ENCODE data around the gene ARHGAP44.
A peak's percentile ranks its signal among the peaks of the same experiment; 100 is the strongest.

Gene ARHGAP44

DNA sequence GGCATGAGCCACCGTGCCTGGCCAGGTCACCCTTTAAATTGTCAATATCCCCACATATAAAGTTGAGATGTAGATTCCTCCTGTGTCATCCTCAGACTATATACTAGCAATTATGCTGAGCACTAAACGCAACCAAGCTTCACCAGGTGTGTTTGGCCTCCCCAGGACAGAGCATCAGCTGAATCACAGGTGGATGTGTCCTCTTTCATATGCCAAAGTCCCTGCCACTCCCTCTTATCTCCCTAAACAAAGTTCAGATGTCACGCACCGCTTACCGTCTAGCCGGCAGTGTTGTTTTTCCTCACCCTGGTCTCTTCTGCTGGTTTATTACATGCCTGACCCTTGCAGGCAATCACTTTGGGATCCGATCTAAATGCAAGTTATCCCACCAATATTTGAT, 43.8 kb upstream of the ARHGAP44 start:
- no peak for TF ChIP-seq CTCF (IDR thresholded peaks at IDR 0.05; ENCODE audit: low read depth, low read length)
- no peak for TF ChIP-seq MYC (IDR thresholded peaks at IDR 0.05; ENCODE audit: low read depth, low read length)
- no peak for TF ChIP-seq MAX (IDR thresholded peaks at IDR 0.05; ENCODE audit: low read depth, low read length)
- no peak for TF ChIP-seq POLR2A (IDR thresholded peaks at IDR 0.05; ENCODE audit: extremely low read depth, insufficient read length)
- H3K4me3 ChIP-seq (ENCODE audit: low read depth, low read length): no peak overlapping the region
- DNase-seq (ENCODE audit: low read depth): no peak

DNA sequence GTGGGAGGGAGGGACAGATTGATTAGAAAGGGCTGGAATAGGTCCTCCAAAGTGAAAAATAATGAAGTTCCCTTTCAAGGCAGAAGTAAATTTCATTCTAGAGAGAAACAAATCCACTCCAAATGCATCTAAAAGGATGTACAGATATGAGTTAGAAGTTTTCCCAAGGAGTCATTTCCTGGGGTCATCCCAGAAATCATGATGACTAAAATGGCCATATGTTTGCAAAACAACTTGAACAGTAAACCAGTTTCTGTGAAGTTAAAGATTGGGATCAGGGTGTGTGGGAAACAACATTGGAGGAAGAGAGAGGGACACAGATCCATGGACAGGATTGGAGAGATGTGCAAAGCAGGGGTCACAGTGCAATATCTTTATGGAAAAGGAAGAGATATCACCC, 32.5 kb upstream of the ARHGAP44 start:
- no peak overlapping the region for H3K4me3 ChIP-seq (ENCODE audit: low read depth, low read length)
- TF ChIP-seq MAX (IDR thresholded peaks at IDR 0.05; ENCODE audit: low read depth, low read length) (no peak), POLR2A (IDR thresholded peaks at IDR 0.05; ENCODE audit: extremely low read depth, insufficient read length) (no peak), CTCF (IDR thresholded peaks at IDR 0.05; ENCODE audit: low read depth, low read length) (no peak)
- DNase-seq (ENCODE audit: low read depth): no peak

DNA sequence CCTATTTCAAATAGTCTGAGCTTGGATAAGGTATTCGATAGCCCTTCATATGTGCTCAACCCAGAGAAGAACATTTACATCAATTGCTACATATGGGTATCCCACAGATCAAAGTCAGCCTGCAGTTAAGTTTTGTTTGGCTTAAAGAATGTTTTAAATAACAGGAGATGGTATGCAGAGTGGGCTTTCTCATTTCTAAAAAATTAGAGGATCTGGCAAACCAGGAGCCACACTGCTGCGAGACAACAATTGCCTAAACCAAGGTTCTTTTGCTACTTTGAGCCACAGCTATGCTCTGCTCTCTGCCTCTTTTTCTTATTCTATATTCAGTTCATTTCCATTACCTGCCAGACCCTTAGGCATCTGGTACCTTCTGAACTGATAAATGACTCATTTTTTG, 30.2 kb upstream of the ARHGAP44 start:
- no peak for TF ChIP-seq POLR2A (IDR thresholded peaks at IDR 0.05; ENCODE audit: extremely low read depth, insufficient read length)
- no peak for TF ChIP-seq MYC (IDR thresholded peaks at IDR 0.05; ENCODE audit: low read depth, low read length)
- TF ChIP-seq CTCF (IDR thresholded peaks at IDR 0.05; ENCODE audit: low read depth, low read length): no peak
- no peak for TF ChIP-seq MAX (IDR thresholded peaks at IDR 0.05; ENCODE audit: low read depth, low read length)
- DNase-seq (ENCODE audit: low read depth): no peak
- no peak overlapping the region for H3K4me3 ChIP-seq (ENCODE audit: low read depth, low read length)

DNA sequence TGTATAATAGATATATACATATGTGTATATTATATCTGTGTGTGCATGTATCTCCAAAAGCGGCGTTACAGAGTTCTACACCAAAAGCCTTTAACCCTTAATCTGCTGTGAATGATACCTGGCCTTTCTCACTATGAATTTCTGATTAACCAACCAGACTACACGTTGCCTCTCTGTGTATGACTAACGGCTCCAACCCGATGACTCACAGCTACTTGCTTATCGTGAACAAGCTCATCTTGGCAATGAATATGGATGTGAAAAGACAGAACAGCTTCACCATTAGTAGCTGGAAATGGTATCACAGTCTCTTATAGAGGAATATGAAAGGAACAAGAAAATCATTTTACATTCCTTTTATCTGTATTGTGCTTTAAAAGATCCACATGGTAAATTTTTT, 23.8 kb upstream of the ARHGAP44 start:
- TF ChIP-seq MYC (IDR thresholded peaks at IDR 0.05; ENCODE audit: low read depth, low read length): no peak
- no peak for TF ChIP-seq CTCF (IDR thresholded peaks at IDR 0.05; ENCODE audit: low read depth, low read length)
- no peak for TF ChIP-seq MAX (IDR thresholded peaks at IDR 0.05; ENCODE audit: low read depth, low read length)
- no peak for TF ChIP-seq POLR2A (IDR thresholded peaks at IDR 0.05; ENCODE audit: extremely low read depth, insufficient read length)
- DNase-seq (ENCODE audit: low read depth): peak; percentile 26
- H3K4me3 ChIP-seq (ENCODE audit: low read depth, low read length): no peak overlapping the region

GRCh38 chr17:12768255-12768654, 21.0 kb upstream of the ARHGAP44 start:
- TF ChIP-seq POLR2A (IDR thresholded peaks at IDR 0.05; ENCODE audit: extremely low read depth, insufficient read length) (no peak), MAX (IDR thresholded peaks at IDR 0.05; ENCODE audit: low read depth, low read length) (no peak), MYC (IDR thresholded peaks at IDR 0.05; ENCODE audit: low read depth, low read length) (no peak), CTCF (IDR thresholded peaks at IDR 0.05; ENCODE audit: low read depth, low read length) (no peak)
- no peak for DNase-seq (ENCODE audit: low read depth)
- no peak overlapping the region for H3K4me3 ChIP-seq (ENCODE audit: low read depth, low read length)

DNA sequence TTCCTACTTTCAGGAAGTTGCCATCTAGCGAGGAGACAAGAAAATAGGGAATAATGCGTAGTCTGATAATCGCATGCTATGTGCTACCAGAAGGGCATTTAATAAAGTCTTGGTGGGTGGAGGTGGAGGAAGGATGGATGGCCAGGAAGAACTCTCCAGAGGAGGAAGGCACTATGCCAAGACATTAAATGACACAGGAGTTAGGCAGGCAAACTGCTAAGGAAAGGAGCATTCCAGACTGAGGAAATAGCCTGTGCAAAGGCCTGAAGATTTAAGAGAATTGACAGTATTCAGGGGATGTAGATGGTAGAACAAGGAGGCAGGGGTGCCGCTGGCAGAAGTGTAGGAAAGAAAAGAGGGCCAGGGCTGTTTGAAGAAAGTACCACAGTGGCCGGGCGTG, 19.3 kb upstream of the ARHGAP44 start:
- no peak for DNase-seq (ENCODE audit: low read depth)
- no peak for TF ChIP-seq POLR2A (IDR thresholded peaks at IDR 0.05; ENCODE audit: extremely low read depth, insufficient read length)
- no peak for TF ChIP-seq MYC (IDR thresholded peaks at IDR 0.05; ENCODE audit: low read depth, low read length)
- no peak for TF ChIP-seq MAX (IDR thresholded peaks at IDR 0.05; ENCODE audit: low read depth, low read length)
- no peak for TF ChIP-seq CTCF (IDR thresholded peaks at IDR 0.05; ENCODE audit: low read depth, low read length)

More for the DNA sequence above, 19.3 kb upstream of the ARHGAP44 start:
- no peak overlapping the region for H3K4me3 ChIP-seq (ENCODE audit: low read depth, low read length)

Measured in NB4 (cell line).